Mammary epithelial cell (primary cell): Measurements from ENCODE around the gene ITIH2.

Experiments used
- EZH2 ChIP-seq: IDR thresholded peaks from 2 replicates; pipeline ENCODE4 v1.6.1; 2012; ENCODE audit warnings: low read length, inconsistent platforms, borderline replicate concordance
- TF ChIP-seq, protein P1 (sequence below), 2 donors: IDR thresholded peaks in 1 of 2; conservative IDR thresholded peaks in 1 of 2; 2 replicates each; pipeline ENCODE4 v1.5.1; 2011 to 2012; ENCODE audit warnings: inconsistent platforms in 2 of 2, low read length in 2 of 2, mild to moderate bottlenecking in 2 of 2, control low read depth in 1 of 2, low read depth in 1 of 2; ENCODE audit not compliant: insufficient read depth in 1 of 2; ENCODE audit errors: extremely low read depth in 1 of 2

DNA sequence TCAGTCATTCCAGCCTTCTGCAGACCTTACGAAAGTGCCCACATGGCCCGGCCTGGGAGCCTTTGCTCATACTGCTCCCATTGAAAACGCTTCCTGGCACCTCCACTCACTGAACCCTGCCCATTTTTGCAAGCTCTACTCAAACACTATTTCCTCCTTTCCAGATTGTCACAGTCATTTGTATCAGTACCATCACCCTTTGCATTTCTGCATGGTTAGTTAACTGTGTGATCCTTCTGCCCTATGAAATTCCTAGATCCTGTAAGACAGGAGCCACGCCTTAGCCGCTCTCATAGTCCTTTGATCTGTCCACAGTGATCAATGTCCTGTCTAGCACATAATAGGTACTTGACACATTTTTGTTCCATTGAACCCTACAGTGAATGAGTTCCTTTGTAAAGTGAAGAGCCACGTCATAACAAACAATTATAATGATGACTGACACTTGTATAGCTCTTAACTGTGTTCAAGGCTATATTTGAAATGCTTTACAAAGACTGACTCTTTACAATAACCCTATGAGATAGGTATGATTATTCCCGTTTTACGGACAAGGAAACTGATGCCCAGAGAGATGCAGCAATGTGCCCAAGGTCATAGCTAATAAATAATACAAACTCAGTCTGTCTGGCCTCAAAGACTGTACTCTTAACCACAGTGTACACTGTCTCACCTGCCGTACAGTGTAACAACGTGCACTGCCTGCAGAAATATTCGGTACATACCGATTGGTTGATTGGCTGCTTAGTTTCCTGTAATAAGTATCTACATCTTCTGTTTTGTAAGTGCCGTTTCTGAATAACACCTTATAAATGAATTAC, 16.6 kb upstream of the ITIH2 start:
- TF ChIP-seq, protein P1, sequence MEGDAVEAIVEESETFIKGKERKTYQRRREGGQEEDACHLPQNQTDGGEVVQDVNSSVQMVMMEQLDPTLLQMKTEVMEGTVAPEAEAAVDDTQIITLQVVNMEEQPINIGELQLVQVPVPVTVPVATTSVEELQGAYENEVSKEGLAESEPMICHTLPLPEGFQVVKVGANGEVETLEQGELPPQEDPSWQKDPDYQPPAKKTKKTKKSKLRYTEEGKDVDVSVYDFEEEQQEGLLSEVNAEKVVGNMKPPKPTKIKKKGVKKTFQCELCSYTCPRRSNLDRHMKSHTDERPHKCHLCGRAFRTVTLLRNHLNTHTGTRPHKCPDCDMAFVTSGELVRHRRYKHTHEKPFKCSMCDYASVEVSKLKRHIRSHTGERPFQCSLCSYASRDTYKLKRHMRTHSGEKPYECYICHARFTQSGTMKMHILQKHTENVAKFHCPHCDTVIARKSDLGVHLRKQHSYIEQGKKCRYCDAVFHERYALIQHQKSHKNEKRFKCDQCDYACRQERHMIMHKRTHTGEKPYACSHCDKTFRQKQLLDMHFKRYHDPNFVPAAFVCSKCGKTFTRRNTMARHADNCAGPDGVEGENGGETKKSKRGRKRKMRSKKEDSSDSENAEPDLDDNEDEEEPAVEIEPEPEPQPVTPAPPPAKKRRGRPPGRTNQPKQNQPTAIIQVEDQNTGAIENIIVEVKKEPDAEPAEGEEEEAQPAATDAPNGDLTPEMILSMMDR (conservative IDR thresholded peaks at IDR 0.05 in 1 of 2, IDR thresholded peaks at IDR 0.05 in 1 of 2; ENCODE audit: extremely low read depth in 1 of 2, insufficient read depth in 1 of 2, low read depth in 1 of 2, low read length in 2 of 2), result no peak
- TF ChIP-seq EZH2, result no peak
